ENCODE results near the gene HES4. TPM values are rescaled to one million over a fixed set of nuclear protein-coding genes. Genes with fewer than 3 reads are reported as not detected.
"Not testable (repeated sequence)": the region's sequence is repeated elsewhere in the genome, so short reads cannot be mapped to it uniquely, and the experiment has no call there.

Gene HES4
- total and polyA plus RNA-seq, 7 donors: 2.3 to 21.8 (median 12.3) TPM

GRCh38 chr1:993379-993995, 6.4 kb downstream of the HES4 start:
- Histone ChIP-seq H3K4me1 (no peaks in the 10 kb centered on the region), H3K4me3 (no peak overlapping the region), H3K27me3 (ENCODE audit: insufficient read depth in 3 of 3, low read length in 2 of 3) (peaks cover 0 to 7% (median 0%) of the 10 kb centered on the region in 3 donors), H3K27ac (no peak overlapping the region), H3K9me3 (no peaks in the 10 kb centered on the region), H3K36me3 (ENCODE audit: insufficient read depth in 1 of 2, low read depth in 1 of 2) (no peaks in the 10 kb centered on the region)
- peak in 1 of 2 donors; percentile 9 for DNase-seq
- intact Hi-C loops (cut with DNase I): no loop called here
- WGBS, 3 donors: 66 to 72% (median 67%) methylated on average over 15 of the region's 15 CpGs
- no peak for TF ChIP-seq CTCF (IDR thresholded peaks at IDR 0.05)
- ATAC-seq: no peak

- Histone ChIP-seq H3K27ac (no peak overlapping the region), H3K36me3 (ENCODE audit: insufficient read depth in 1 of 2, low read depth in 1 of 2) (no peaks in the 10 kb centered on the region), H3K9me3 (no peaks in the 10 kb centered on the region), H3K27me3 (ENCODE audit: insufficient read depth in 3 of 3, low read length in 2 of 3) (no peaks in the 10 kb centered on the region), H3K4me1 (no peaks in the 10 kb centered on the region), H3K4me3 (no peak overlapping the region)
- no peak for DNase-seq
- TF ChIP-seq CTCF (IDR thresholded peaks at IDR 0.05): no peak
- intact Hi-C loops (cut with DNase I): no loop called here
- no peak for ATAC-seq
- 93 to 94% (median 94%) methylated on average over 7 of the region's 7 CpGs for WGBS, 3 donors
Measured at GRCh38 chr1:992362-992761, 7.5 kb downstream of the HES4 start.

- H3K4me3 ChIP-seq: no peak overlapping the region
- no peaks in the 10 kb centered on the region for H3K27me3 ChIP-seq (ENCODE audit: insufficient read depth in 3 of 3, low read length in 2 of 3)
- no peaks in the 10 kb centered on the region for H3K9me3 ChIP-seq
- intact Hi-C loops (cut with DNase I): no loop called here
- 96 to 97% (median 97%) methylated on average over 10 of the region's 10 CpGs for WGBS, 3 donors
- TF ChIP-seq CTCF (IDR thresholded peaks at IDR 0.05): no peak
- H3K36me3 ChIP-seq (ENCODE audit: insufficient read depth in 1 of 2, low read depth in 1 of 2): no peaks in the 10 kb centered on the region
- no peaks in the 10 kb centered on the region for H3K4me1 ChIP-seq
- ATAC-seq (no peak), DNase-seq (no peak)
- no peak overlapping the region for H3K27ac ChIP-seq
Measured at GRCh38 chr1:991895-992294, 8.0 kb downstream of the HES4 start.

- H3K4me3 ChIP-seq; H3K36me3 ChIP-seq (ENCODE audit: insufficient read depth in 1 of 2, low read depth in 1 of 2); H3K4me1 ChIP-seq; H3K27ac ChIP-seq; intact Hi-C loops (cut with DNase I); H3K27me3 ChIP-seq (ENCODE audit: insufficient read depth in 3 of 3, low read length in 2 of 3); ATAC-seq; H3K9me3 ChIP-seq; DNase-seq: not testable (repeated sequence)
- 90 to 99% (median 95%) methylated on average over 6 of the region's 6 CpGs for WGBS, 3 donors
Measured at GRCh38 chr1:991275-991674, 8.6 kb downstream of the HES4 start.

- H3K27ac ChIP-seq; H3K4me3 ChIP-seq; ATAC-seq; H3K4me1 ChIP-seq; H3K27me3 ChIP-seq (ENCODE audit: insufficient read depth in 3 of 3, low read length in 2 of 3); DNase-seq; H3K36me3 ChIP-seq (ENCODE audit: insufficient read depth in 1 of 2, low read depth in 1 of 2); intact Hi-C loops (cut with DNase I); H3K9me3 ChIP-seq: not testable (repeated sequence)
- WGBS, 3 donors: 82 to 91% (median 83%) methylated on average over 5 of the region's 5 CpGs
Measured at GRCh38 chr1:988061-988460, 11.8 kb downstream of the HES4 start.

GRCh38 chr1:985126-985525, 14.8 kb downstream of the HES4 start:
- Histone ChIP-seq H3K27ac (no peak overlapping the region), H3K36me3 (ENCODE audit: insufficient read depth in 1 of 2, low read depth in 1 of 2) (no peaks in the 10 kb centered on the region), H3K4me1 (peaks cover 20% of the 10 kb centered on the region), H3K9me3 (no peaks in the 10 kb centered on the region), H3K4me3 (no peak overlapping the region), H3K27me3 (ENCODE audit: insufficient read depth in 3 of 3, low read length in 2 of 3) (no peaks in the 10 kb centered on the region)
- DNase-seq: no peak
- TF ChIP-seq CTCF (IDR thresholded peaks at IDR 0.05): no peak
- no peak for ATAC-seq
- intact Hi-C loops (cut with DNase I): loop anchor here in 1 of 2 donors (2.0 kb wide), 2 partner anchors 14 to 78 kb away; no protein-coding TSS in a partner anchor
- WGBS, 3 donors: 76 to 78% (median 78%) methylated on average over 13 of the region's 13 CpGs

All from psoas muscle (tissue), 8 donors.